GM23338 (cell line): Measurements from ENCODE around the gene NEK4. TPM values are rescaled to one million over a fixed set of nuclear protein-coding genes. Genes with fewer than 3 reads are reported as not detected.

ENCODE experiments used
- ATAC-seq: fragments of 200-7000 bp; cut with Tn5 transposase; 3 replicates; pipeline ENCODE4 v1.9.1; 2020
- DNase-seq: peaks from one replicate; pipeline ENCODE4 v3.0.0-alpha.2; 2015; ENCODE audit warnings: low spot score
- H2AFZ ChIP-seq: fragments of 200-600 bp; sonication (generic); 2 replicates; pipeline ENCODE4 v1.8.0; 2016; ENCODE audit warnings: antibody characterized with exemption, mild to moderate bottlenecking, moderate library complexity
- H3F3A ChIP-seq: fragments of 200-600 bp; sonication (generic); replicated peaks from 2 replicates; pipeline ENCODE4 v1.8.0; 2017; ENCODE audit warnings: antibody characterized with exemption, mixed run types, low read depth
- H3K27ac ChIP-seq: fragments of 200-600 bp; sonication (generic); 2 replicates; pipeline ENCODE4 v1.6.1; 2016; ENCODE audit warnings: low read depth
- H3K27me3 ChIP-seq: fragments of 200-600 bp; sonication (generic); 2 replicates; pipeline ENCODE4 v1.8.0; 2016; ENCODE audit warnings: mild to moderate bottlenecking, mixed run types, moderate library complexity; ENCODE audit not compliant: insufficient read depth
- H3K36me3 ChIP-seq: fragments of 200-600 bp; sonication (generic); 2 replicates; pipeline ENCODE4 v1.8.0; 2016; ENCODE audit warnings: mild to moderate bottlenecking; ENCODE audit not compliant: insufficient read depth
- H3K4me1 ChIP-seq: fragments of 200-600 bp; sonication (generic); 2 replicates; pipeline ENCODE4 v1.8.0; 2016; ENCODE audit warnings: mild to moderate bottlenecking, moderate library complexity; ENCODE audit not compliant: insufficient read depth
- H3K4me2 ChIP-seq: fragments of 200-600 bp; sonication (generic); 2 replicates; pipeline ENCODE4 v1.7.1; 2017; ENCODE audit warnings: mixed run types
- H3K4me3 ChIP-seq: fragments of 200-600 bp; sonication (generic); 2 replicates; pipeline ENCODE4 v1.6.1; 2016; ENCODE audit warnings: mixed run types
- H3K79me2 ChIP-seq: fragments of 200-600 bp; sonication (generic); replicated peaks from 2 replicates; pipeline ENCODE4 v1.8.0; 2017; ENCODE audit warnings: mild to moderate bottlenecking; ENCODE audit not compliant: insufficient read depth
- H3K9me2 ChIP-seq: fragments of 200-600 bp; sonication (generic); 2 replicates; pipeline ENCODE4 v1.8.0; 2017; ENCODE audit not compliant: insufficient read depth
- H4K20me1 ChIP-seq: fragments of 200-600 bp; sonication (generic); replicated peaks from 2 replicates; pipeline ENCODE4 v1.8.0; 2017; ENCODE audit warnings: mild to moderate bottlenecking; ENCODE audit not compliant: insufficient read depth
- H3K27ac Mint-ChIP-seq: 2 replicates; pipeline ENCODE4 v1.8.0; 2020; ENCODE audit warnings: inconsistent platforms, mild to moderate bottlenecking, moderate library complexity, mixed read lengths
- H3K27me3 Mint-ChIP-seq: 3 replicates; pipeline ENCODE4 v1.8.0; 2022; ENCODE audit warnings: low read depth, mild to moderate bottlenecking, moderate library complexity, mixed read lengths, inconsistent platforms; ENCODE audit not compliant: insufficient read depth, poor library complexity
- H3K36me3 Mint-ChIP-seq: 3 replicates; pipeline ENCODE4 v1.8.0; 2021; ENCODE audit warnings: low read depth, mild to moderate bottlenecking, inconsistent platforms, moderate library complexity, mixed read lengths
- H3K4me1 Mint-ChIP-seq: 3 replicates; pipeline ENCODE4 v1.8.0; 2020; ENCODE audit warnings: mild to moderate bottlenecking, inconsistent platforms, mixed read lengths
- H3K4me3 Mint-ChIP-seq: 3 replicates; pipeline ENCODE4 v1.8.0; 2021; ENCODE audit warnings: moderate library complexity, mild to moderate bottlenecking, inconsistent platforms, mixed read lengths
- H3K9me3 Mint-ChIP-seq: 3 replicates; pipeline ENCODE4 v1.8.0; 2020; ENCODE audit warnings: moderate library complexity, mild to moderate bottlenecking, inconsistent platforms, mixed read lengths
- CREB1 ChIP-seq: fragments of 250-450 bp; sonication (Bioruptor Pico); IDR thresholded peaks from 2 replicates; pipeline ENCODE4 v1.5.0; 2020; ENCODE audit warnings: low read depth, mild to moderate bottlenecking, moderate library complexity
- CTCF ChIP-seq, 2 experiments: fragments of 200-600 bp in 1 of 2; sonication (generic) in 1 of 2; conservative IDR thresholded peaks; 2 replicates each; pipeline versions ENCODE4 v1.5.1 to v1.6.1; 2016 to 2017; ENCODE audit warnings: antibody characterized with exemption in 2 of 2, low read depth in 2 of 2, mild to moderate bottlenecking in 2 of 2, moderate library complexity in 1 of 2
- EZH2 ChIP-seq: fragments of 200-600 bp; sonication (generic); IDR thresholded peaks from one replicate; pipeline ENCODE4 v1.8.0; 2017; ENCODE audit warnings: antibody characterized with exemption, mild to moderate bottlenecking, low read depth; ENCODE audit not compliant: unreplicated experiment
- EZH2phosphoT487 ChIP-seq: fragments of 200-600 bp; sonication (generic); IDR thresholded peaks from one replicate; pipeline ENCODE4 v1.8.1; 2018; ENCODE audit warnings: antibody characterized with exemption; ENCODE audit not compliant: unreplicated experiment
- JUNB ChIP-seq: IDR thresholded peaks from one replicate; pipeline ENCODE4 v1.6.1; 2016; ENCODE audit warnings: antibody characterized with exemption; ENCODE audit not compliant: unreplicated experiment
- NANOG ChIP-seq: IDR thresholded peaks from 2 replicates; pipeline ENCODE4 v1.6.1; 2016; ENCODE audit warnings: antibody characterized with exemption, borderline replicate concordance
- POLR2AphosphoS5 ChIP-seq: IDR thresholded peaks from 2 replicates; pipeline ENCODE4 v1.6.1; 2016; ENCODE audit warnings: antibody characterized with exemption, low read depth
- REST ChIP-seq: IDR thresholded peaks from one replicate; pipeline ENCODE4 v1.6.1; 2018; ENCODE audit warnings: antibody characterized with exemption; ENCODE audit not compliant: unreplicated experiment
- ZNF331 ChIP-seq: fragments of 250-450 bp; sonication (Bioruptor Pico); IDR thresholded peaks from 2 replicates; pipeline ENCODE4 v1.5.0; 2020; ENCODE audit warnings: low read depth, mild to moderate bottlenecking, moderate library complexity
- polyA plus RNA-seq: library from polyadenylated mRNA; unstranded; fragments of >200 nt; fragmentation: Nextera tagmentation; extraction: Ambion mirVana; gene quantifications from 2 replicates; pipeline ENCODE4 v1.2.1, GENCODE V29; 2016
- total RNA-seq: library from RNA; depleted of rRNA; stranded (reverse); fragments of >200 nt; shearing (Covaris generic); gene quantifications from 2 replicates; pipeline ENCODE4 v1.2.3, GENCODE V29; 2014
- TF ChIP-seq, protein P1 (sequence below): IDR thresholded peaks from 2 replicates; pipeline ENCODE4 v1.6.1; 2016; ENCODE audit warnings: antibody characterized with exemption

Gene NEK4
- total and polyA plus RNA-seq, 2 experiments from 2014 or later = 8.6 to 42.7 TPM

- TF ChIP-seq ZNF331 (CRISPR knock-in tag) (no peak), NANOG (no peak), POLR2AphosphoS5 (no peak), CTCF (conservative IDR thresholded peaks at IDR 0.05; ENCODE audit: low read depth in 2 of 2) (no peak), EZH2phosphoT487 (no peak), EZH2 (no peak), JUNB (no peak), REST (no peak), CREB1 (no peak)
- TF ChIP-seq, protein P1, sequence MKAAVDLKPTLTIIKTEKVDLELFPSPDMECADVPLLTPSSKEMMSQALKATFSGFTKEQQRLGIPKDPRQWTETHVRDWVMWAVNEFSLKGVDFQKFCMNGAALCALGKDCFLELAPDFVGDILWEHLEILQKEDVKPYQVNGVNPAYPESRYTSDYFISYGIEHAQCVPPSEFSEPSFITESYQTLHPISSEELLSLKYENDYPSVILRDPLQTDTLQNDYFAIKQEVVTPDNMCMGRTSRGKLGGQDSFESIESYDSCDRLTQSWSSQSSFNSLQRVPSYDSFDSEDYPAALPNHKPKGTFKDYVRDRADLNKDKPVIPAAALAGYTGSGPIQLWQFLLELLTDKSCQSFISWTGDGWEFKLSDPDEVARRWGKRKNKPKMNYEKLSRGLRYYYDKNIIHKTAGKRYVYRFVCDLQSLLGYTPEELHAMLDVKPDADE = no peak
Observed at GRCh38 chr3:52722491-52722890, 48.2 kb downstream of the NEK4 start (continued).

GRCh38 chr3:52721730-52722008 lies 49.1 kb downstream of the NEK4 start:
- no peaks in the 10 kb centered on the region for H3K36me3 ChIP-seq
- no peaks in the 10 kb centered on the region for H3K27me3 ChIP-seq
- H3K79me2 ChIP-seq = no peaks in the 10 kb centered on the region
- H3K4me2 ChIP-seq = no peak overlapping the region
- H3K4me3 Mint-ChIP-seq = no peak overlapping the region
- no peak overlapping the region for H3K27ac ChIP-seq
- H3K36me3 Mint-ChIP-seq = peaks cover 7% of the 10 kb centered on the region
- no peaks in the 10 kb centered on the region; the same call in 2 of the 3 replicates for H3K9me3 Mint-ChIP-seq
- no peak overlapping the region for H2AFZ ChIP-seq
- H3K27ac Mint-ChIP-seq = no peak overlapping the region
- H3K9me2 ChIP-seq = no peaks in the 10 kb centered on the region
- H3K4me3 ChIP-seq = no peak overlapping the region
- no peak for ATAC-seq
- no peak for DNase-seq
- no peaks in the 10 kb centered on the region for H3F3A ChIP-seq
- H3K27me3 Mint-ChIP-seq = peaks cover 11% of the 10 kb centered on the region
- no peaks in the 10 kb centered on the region for H3K4me1 ChIP-seq
- H4K20me1 ChIP-seq = no peaks in the 10 kb centered on the region
- H3K4me1 Mint-ChIP-seq = no peaks in the 10 kb centered on the region
- TF ChIP-seq EZH2phosphoT487 = no peak
- no peak for TF ChIP-seq REST
- TF ChIP-seq CREB1 = no peak
- no peak for TF ChIP-seq NANOG
- TF ChIP-seq EZH2 = no peak
